ENCODE data around the gene SORBS2. TPM values are rescaled to one million over a fixed set of nuclear protein-coding genes. Genes with fewer than 3 reads are reported as not detected.

Gene SORBS2
- total and polyA plus RNA-seq, 2 of the 8 experiments (the other 6 are each of a cell fraction or from before 2014, with no cell fraction given), result 73.0 to 87.1 TPM

- Histone ChIP-seq H3K56ac (replicated peaks; ENCODE audit: insufficient read length, low read depth, low read length) (no peak overlapping the region), H2BK120ac (replicated peaks; ENCODE audit: low read depth, low read length) (no peak overlapping the region), H3K27me3 (replicated peaks in 1 of 4; ENCODE audit: control insufficient read depth in 3 of 4, extremely low read depth in 1 of 4, insufficient read depth in 3 of 4, low read length in 3 of 4) (no peaks in the 10 kb centered on the region; a peak in 1 of 7 replicates), H3K36me3 (ENCODE audit: control insufficient read depth in 2 of 4, insufficient read depth in 4 of 4, low read length in 3 of 4) (no peaks in the 10 kb centered on the region; a peak in 1 of 8 replicates), H3K4me2 (ENCODE audit: insufficient read depth in 1 of 2, low read depth in 2 of 2, low read length in 2 of 2) (no peak overlapping the region), H4K5ac (ENCODE audit: insufficient read length, low read depth, low read length) (no peak overlapping the region), H3K4me3 (ENCODE audit: extremely low read depth in 1 of 4, insufficient read depth in 2 of 4, low read depth in 3 of 4, low read length in 4 of 4) (no peak overlapping the region), H2AK5ac (ENCODE audit: low read depth, low read length) (no peak overlapping the region), H3K79me2 (ENCODE audit: control insufficient read depth in 1 of 2, insufficient read depth in 2 of 2, low read length in 2 of 2) (no peaks in the 10 kb centered on the region), H4K91ac (replicated peaks; ENCODE audit: insufficient read length, low read length) (no peak overlapping the region), H3K9me3 (ENCODE audit: insufficient read depth in 2 of 2, low read depth in 1 of 2, low read length in 1 of 2) (no peaks in the 10 kb centered on the region), H2AFZ (ENCODE audit: low read length) (no peak overlapping the region), H2BK15ac (ENCODE audit: low read length) (no peak overlapping the region), H3K4me1 (replicated peaks in 1 of 4; ENCODE audit: control insufficient read depth in 3 of 4, insufficient read depth in 4 of 4, low read length in 3 of 4) (no peaks in the 10 kb centered on the region; a peak in 1 of 7 replicates), H4K8ac (ENCODE audit: extremely low read depth, insufficient read depth, low read length) (no peak overlapping the region), H2BK12ac (ENCODE audit: low read depth, low read length) (no peak overlapping the region), H3K18ac (ENCODE audit: extremely low read depth, low read length) (no peak overlapping the region), H3K23me2 (ENCODE audit: low read depth, low read length) (no peaks in the 10 kb centered on the region), H2BK5ac (ENCODE audit: low read depth, low read length) (no peak overlapping the region), H3K27ac (ENCODE audit: low read depth, low read length) (no peak overlapping the region), H2BK20ac (ENCODE audit: low read length) (no peak overlapping the region), H3K4ac (replicated peaks; ENCODE audit: insufficient read length, low read depth, low read length) (no peak overlapping the region), H3K14ac (ENCODE audit: insufficient read length) (no peak overlapping the region), H3K79me1 (ENCODE audit: low read depth, low read length) (no peaks in the 10 kb centered on the region), H3K9ac (replicated peaks in 1 of 4; ENCODE audit: extremely low read depth in 1 of 4, low read depth in 3 of 4, low read length in 3 of 4) (no peak overlapping the region), H3K23ac (ENCODE audit: insufficient read length) (no peak overlapping the region), H4K20me1 (replicated peaks in 1 of 2; ENCODE audit: control insufficient read depth in 1 of 2, insufficient read depth in 2 of 2, low read length in 2 of 2) (no peaks in the 10 kb centered on the region)
- TF ChIP-seq TBP (IDR thresholded peaks at IDR 0.05; ENCODE audit: low read depth, low read length), result no peak
- WGBS, 2 experiments (ENCODE audit: extremely low coverage in 1 of 2, insufficient coverage in 1 of 2, insufficient read length in 1 of 2, insufficient replicate concordance in 2 of 2, low coverage in 1 of 2, low lambda C conversion rate in 2 of 2, missing lambda C conversion rate in 1 of 2), result 94% methylated on average over 2 of the region's 2 CpGs; no CpG with 5 or more reads in 1 of the 2 experiments
- ChIA-PET CTCF (ENCODE audit: partially characterized antibody) (interaction anchor here (0.5 kb wide), 1 partner anchor 153 kb away, joined by 3 read pairs; no protein-coding TSS in a partner anchor), POLR2A (ENCODE audit: partially characterized antibody) (no interaction called here)
- FAIRE-seq (no peak), DNase-seq (ENCODE audit: low read depth in 1 of 2, low spot score in 2 of 2) (no peak)
Observed at GRCh38 chr4:185793116-185793485, 18.9 kb downstream of the SORBS2 start.
